SU-DHL-6 (cell line): Measurements from ENCODE around the gene COL1A2.

Experiments
- EZH2phosphoT487 ChIP-seq: fragments of 200-600 bp; sonication (generic), shearing (Covaris generic); conservative IDR thresholded peaks from 2 replicates; pipeline ENCODE4 v1.6.1; 2018; ENCODE audit warnings: mild to moderate bottlenecking, antibody characterized with exemption, low read length, moderate library complexity, mixed read lengths
- TF ChIP-seq, protein P1 (sequence below): fragments of 200-600 bp; sonication (generic); IDR thresholded peaks from one replicate; pipeline ENCODE4 v1.5.1; 2017; ENCODE audit warnings: antibody characterized with exemption, mild to moderate bottlenecking, low read length, moderate library complexity; ENCODE audit not compliant: insufficient read depth, poor library complexity, severe bottlenecking

DNA sequence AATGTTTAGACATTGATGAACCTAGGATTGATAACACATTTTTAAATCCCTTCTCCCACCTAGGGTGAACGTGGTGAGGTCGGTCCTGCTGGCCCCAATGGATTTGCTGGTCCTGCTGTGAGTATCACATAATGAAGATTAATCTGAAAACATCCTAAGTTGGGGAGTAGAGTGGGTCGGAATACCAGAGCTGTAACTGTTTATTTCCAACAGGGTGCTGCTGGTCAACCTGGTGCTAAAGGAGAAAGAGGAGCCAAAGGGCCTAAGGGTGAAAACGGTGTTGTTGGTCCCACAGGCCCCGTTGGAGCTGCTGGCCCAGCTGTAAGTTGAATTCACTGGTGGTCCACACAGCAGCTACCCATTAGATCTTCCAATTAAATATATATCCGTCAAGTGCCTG is 25.6 kb downstream of the COL1A2 start:
- TF ChIP-seq, protein P1, sequence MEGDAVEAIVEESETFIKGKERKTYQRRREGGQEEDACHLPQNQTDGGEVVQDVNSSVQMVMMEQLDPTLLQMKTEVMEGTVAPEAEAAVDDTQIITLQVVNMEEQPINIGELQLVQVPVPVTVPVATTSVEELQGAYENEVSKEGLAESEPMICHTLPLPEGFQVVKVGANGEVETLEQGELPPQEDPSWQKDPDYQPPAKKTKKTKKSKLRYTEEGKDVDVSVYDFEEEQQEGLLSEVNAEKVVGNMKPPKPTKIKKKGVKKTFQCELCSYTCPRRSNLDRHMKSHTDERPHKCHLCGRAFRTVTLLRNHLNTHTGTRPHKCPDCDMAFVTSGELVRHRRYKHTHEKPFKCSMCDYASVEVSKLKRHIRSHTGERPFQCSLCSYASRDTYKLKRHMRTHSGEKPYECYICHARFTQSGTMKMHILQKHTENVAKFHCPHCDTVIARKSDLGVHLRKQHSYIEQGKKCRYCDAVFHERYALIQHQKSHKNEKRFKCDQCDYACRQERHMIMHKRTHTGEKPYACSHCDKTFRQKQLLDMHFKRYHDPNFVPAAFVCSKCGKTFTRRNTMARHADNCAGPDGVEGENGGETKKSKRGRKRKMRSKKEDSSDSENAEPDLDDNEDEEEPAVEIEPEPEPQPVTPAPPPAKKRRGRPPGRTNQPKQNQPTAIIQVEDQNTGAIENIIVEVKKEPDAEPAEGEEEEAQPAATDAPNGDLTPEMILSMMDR: no peak
- no peak for TF ChIP-seq EZH2phosphoT487
